ENCODE measurements around the gene WDR27. TPM values are rescaled to one million over a fixed set of nuclear protein-coding genes. Genes with fewer than 3 reads are reported as not detected.
A peak's percentile ranks its signal among the peaks of the same experiment; 100 is the strongest.

WDR27 gene
- total RNA-seq, 1 experiment from 2014 or later, result 77.9 TPM

GRCh38 chr6:169591616-169592015, 110.2 kb downstream of the WDR27 start:
- BruUV-seq (replicated peaks), result no TSS peak
- CTCF ChIA-PET, result no interaction called here
- no peaks in the 10 kb centered on the region for H3K9me3 Mint-ChIP-seq (ENCODE audit: low read depth, unreplicated experiment)
- TF ChIP-seq CTCF (IDR thresholded peaks at IDR 0.05; ENCODE audit: unreplicated experiment), result no peak
- H3K27ac Mint-ChIP-seq (ENCODE audit: unreplicated experiment), result no peak overlapping the region
- peaks cover 11% of the 10 kb centered on the region for H3K4me1 Mint-ChIP-seq (ENCODE audit: low read depth, unreplicated experiment)
- intact Hi-C loops (cut with micrococcal nuclease; ENCODE audit: unreplicated experiment), result no loop called here
- no peaks in the 10 kb centered on the region for H3K36me3 Mint-ChIP-seq (ENCODE audit: insufficient read depth, unreplicated experiment)
- H3K4me3 Mint-ChIP-seq (ENCODE audit: low read depth, unreplicated experiment), result no peak overlapping the region
- no peaks in the 10 kb centered on the region for H3K27me3 Mint-ChIP-seq (ENCODE audit: unreplicated experiment)
- DNase-seq, result no peak

- intact Hi-C loops (cut with micrococcal nuclease; ENCODE audit: unreplicated experiment), result no loop called here
- Mint-ChIP-seq H3K4me1 (ENCODE audit: low read depth, unreplicated experiment) (peaks cover 11% of the 10 kb centered on the region), H3K4me3 (ENCODE audit: low read depth, unreplicated experiment) (no peak overlapping the region), H3K9me3 (ENCODE audit: low read depth, unreplicated experiment) (peaks cover 4% of the 10 kb centered on the region), H3K27me3 (ENCODE audit: unreplicated experiment) (no peaks in the 10 kb centered on the region), H3K36me3 (ENCODE audit: insufficient read depth, unreplicated experiment) (no peaks in the 10 kb centered on the region), H3K27ac (ENCODE audit: unreplicated experiment) (no peak overlapping the region)
- TF ChIP-seq CTCF (IDR thresholded peaks at IDR 0.05; ENCODE audit: unreplicated experiment), result no peak
- CTCF ChIA-PET, result no interaction called here
- no TSS peak for BruUV-seq (replicated peaks)
- DNase-seq, result no peak
Observed at GRCh38 chr6:169590376-169590939, 111.4 kb downstream of the WDR27 start.

GRCh38 chr6:169589699-169590257, 112.1 kb downstream of the WDR27 start:
- Mint-ChIP-seq H3K4me1 (ENCODE audit: low read depth, unreplicated experiment) (peaks cover 11% of the 10 kb centered on the region), H3K36me3 (ENCODE audit: insufficient read depth, unreplicated experiment) (no peaks in the 10 kb centered on the region), H3K27ac (ENCODE audit: unreplicated experiment) (peak overlapping the region; percentile 35), H3K9me3 (ENCODE audit: low read depth, unreplicated experiment) (peaks cover 4% of the 10 kb centered on the region), H3K4me3 (ENCODE audit: low read depth, unreplicated experiment) (no peak overlapping the region), H3K27me3 (ENCODE audit: unreplicated experiment) (no peaks in the 10 kb centered on the region)
- BruUV-seq (replicated peaks), result no TSS peak
- CTCF ChIA-PET, result no interaction called here
- intact Hi-C loops (cut with micrococcal nuclease; ENCODE audit: unreplicated experiment), result no loop called here
- TF ChIP-seq CTCF (IDR thresholded peaks at IDR 0.05; ENCODE audit: unreplicated experiment), result no peak
- no peak for DNase-seq

- peak; percentile 9 for DNase-seq
- H3K36me3 Mint-ChIP-seq (ENCODE audit: insufficient read depth, unreplicated experiment), result no peaks in the 10 kb centered on the region
- H3K9me3 Mint-ChIP-seq (ENCODE audit: low read depth, unreplicated experiment), result peaks cover 4% of the 10 kb centered on the region
- no peak for TF ChIP-seq CTCF (IDR thresholded peaks at IDR 0.05; ENCODE audit: unreplicated experiment)
- CTCF ChIA-PET, result no interaction called here
- intact Hi-C loops (cut with micrococcal nuclease; ENCODE audit: unreplicated experiment), result no loop called here
- peak overlapping the region; percentile 35 for H3K27ac Mint-ChIP-seq (ENCODE audit: unreplicated experiment)
- no peaks in the 10 kb centered on the region for H3K27me3 Mint-ChIP-seq (ENCODE audit: unreplicated experiment)
- no TSS peak for BruUV-seq (replicated peaks)
- H3K4me1 Mint-ChIP-seq (ENCODE audit: low read depth, unreplicated experiment), result peaks cover 11% of the 10 kb centered on the region
- no peak overlapping the region for H3K4me3 Mint-ChIP-seq (ENCODE audit: low read depth, unreplicated experiment)
Observed at GRCh38 chr6:169589293-169589692, 112.5 kb downstream of the WDR27 start.

Data from Calu3 (cell line).